ENCODE data around the gene PPIA.

DNA sequence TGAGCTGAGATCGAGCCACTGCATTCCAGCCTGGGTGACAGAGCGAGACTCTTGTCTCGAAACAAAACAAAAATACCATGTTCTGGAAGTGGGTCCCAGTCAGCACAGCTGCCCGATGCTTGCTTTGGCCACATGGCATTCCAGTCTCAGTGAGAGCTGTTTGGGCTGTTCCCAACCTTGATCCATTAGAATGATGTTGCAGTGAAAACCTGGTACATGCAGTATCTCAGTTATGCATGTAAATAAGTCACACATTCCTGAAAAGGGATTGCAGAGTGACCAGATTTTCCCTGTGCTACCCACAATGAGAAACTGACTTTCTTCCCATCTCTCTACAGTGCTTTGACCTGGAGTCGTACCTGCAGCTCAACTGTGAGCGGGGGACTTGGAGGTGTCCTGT, 32.4 kb upstream of the PPIA start:
- no peak for TF ChIP-seq EP300 (IDR thresholded peaks at IDR 0.05)
- no peak for TF ChIP-seq POLR2A (IDR thresholded peaks at IDR 0.05)
- TF ChIP-seq, protein P1, sequence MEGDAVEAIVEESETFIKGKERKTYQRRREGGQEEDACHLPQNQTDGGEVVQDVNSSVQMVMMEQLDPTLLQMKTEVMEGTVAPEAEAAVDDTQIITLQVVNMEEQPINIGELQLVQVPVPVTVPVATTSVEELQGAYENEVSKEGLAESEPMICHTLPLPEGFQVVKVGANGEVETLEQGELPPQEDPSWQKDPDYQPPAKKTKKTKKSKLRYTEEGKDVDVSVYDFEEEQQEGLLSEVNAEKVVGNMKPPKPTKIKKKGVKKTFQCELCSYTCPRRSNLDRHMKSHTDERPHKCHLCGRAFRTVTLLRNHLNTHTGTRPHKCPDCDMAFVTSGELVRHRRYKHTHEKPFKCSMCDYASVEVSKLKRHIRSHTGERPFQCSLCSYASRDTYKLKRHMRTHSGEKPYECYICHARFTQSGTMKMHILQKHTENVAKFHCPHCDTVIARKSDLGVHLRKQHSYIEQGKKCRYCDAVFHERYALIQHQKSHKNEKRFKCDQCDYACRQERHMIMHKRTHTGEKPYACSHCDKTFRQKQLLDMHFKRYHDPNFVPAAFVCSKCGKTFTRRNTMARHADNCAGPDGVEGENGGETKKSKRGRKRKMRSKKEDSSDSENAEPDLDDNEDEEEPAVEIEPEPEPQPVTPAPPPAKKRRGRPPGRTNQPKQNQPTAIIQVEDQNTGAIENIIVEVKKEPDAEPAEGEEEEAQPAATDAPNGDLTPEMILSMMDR (IDR thresholded peaks at IDR 0.05), result no peak
